Neuronal stem cell (in vitro differentiated cells): ENCODE results near the gene UBR7.
A peak's percentile ranks its signal among the peaks of the same experiment; 100 is the strongest.
"Not testable (repeated sequence)": the region's sequence is repeated elsewhere in the genome, so short reads cannot be mapped to it uniquely, and the experiment has no call there.

Experiments
- DNase-seq: peaks from one replicate; pipeline ENCODE4 v3.0.0-alpha.2; 2013; ENCODE audit warnings: low spot score
- H2AFZ ChIP-seq: one replicate; pipeline ENCODE4 v1.6.1; 2013; ENCODE audit warnings: mild to moderate bottlenecking, low read length, inconsistent platforms
- H2AK5ac ChIP-seq: 2 replicates; pipeline ENCODE4 v1.6.1; 2013; ENCODE audit warnings: low read depth, mild to moderate bottlenecking, inconsistent platforms, low read length, moderate library complexity, mixed read lengths
- H2BK120ac ChIP-seq: 2 replicates; pipeline ENCODE4 v1.6.1; 2013; ENCODE audit warnings: low read depth, mild to moderate bottlenecking, inconsistent platforms, low read length, moderate library complexity, mixed read lengths
- H2BK12ac ChIP-seq: one replicate; pipeline ENCODE4 v1.6.1; 2013; ENCODE audit warnings: low read length, inconsistent platforms
- H2BK15ac ChIP-seq: 2 replicates; pipeline ENCODE4 v1.6.1; 2013; ENCODE audit warnings: mild to moderate bottlenecking, low read length, inconsistent platforms, mixed read lengths
- H2BK5ac ChIP-seq: one replicate; pipeline ENCODE4 v1.6.1; 2013; ENCODE audit warnings: inconsistent platforms, mild to moderate bottlenecking, low read length, moderate library complexity
- H3K14ac ChIP-seq: one replicate; pipeline ENCODE4 v1.6.1; 2013; ENCODE audit warnings: low read length, inconsistent platforms
- H3K18ac ChIP-seq: 2 replicates; pipeline ENCODE4 v1.6.1; 2013; ENCODE audit warnings: low read length, inconsistent platforms
- H3K23ac ChIP-seq: 2 replicates; pipeline ENCODE4 v1.6.1; 2013; ENCODE audit warnings: low read depth, mild to moderate bottlenecking, mixed read lengths, low read length, inconsistent platforms; ENCODE audit not compliant: poor library complexity
- H3K27ac ChIP-seq: replicated peaks from 3 replicates; pipeline ENCODE4 v1.5.1; 2013; ENCODE audit warnings: low read length, inconsistent platforms
- H3K27me3 ChIP-seq, 3 experiments: 2 replicates each; pipeline ENCODE4 v1.6.1; 2013; ENCODE audit warnings: low read length in 3 of 3, mild to moderate bottlenecking in 2 of 3, inconsistent platforms in 1 of 3, low read depth in 1 of 3, mixed read lengths in 1 of 3, moderate library complexity in 1 of 3; ENCODE audit not compliant: control insufficient read depth in 3 of 3, insufficient read depth in 3 of 3
- H3K36me3 ChIP-seq, 2 donors: replicated peaks in 1 of 2; 2 replicates each; pipeline ENCODE4 v1.6.1; 2013; ENCODE audit warnings: low read length in 2 of 2; ENCODE audit not compliant: control insufficient read depth in 2 of 2, insufficient read depth in 2 of 2
- H3K4ac ChIP-seq: 2 replicates; pipeline ENCODE4 v1.6.1; 2013; ENCODE audit warnings: inconsistent platforms, mild to moderate bottlenecking, low read length, moderate library complexity
- H3K4me1 ChIP-seq, 2 donors: 1 replicate in 1 of 2; 2 replicates in 1 of 2; pipeline ENCODE4 v1.6.1; 2013; ENCODE audit warnings: low read length in 2 of 2, low read depth in 1 of 2; ENCODE audit not compliant: control insufficient read depth in 2 of 2, insufficient read depth in 1 of 2
- H3K4me2 ChIP-seq: one replicate; pipeline ENCODE4 v1.6.1; 2013; ENCODE audit warnings: mild to moderate bottlenecking, low read length, inconsistent platforms; ENCODE audit not compliant: insufficient read depth, poor library complexity, severe bottlenecking
- H3K4me3 ChIP-seq, 2 donors: 2 replicates each; pipeline ENCODE4 v1.5.1; 2013; ENCODE audit warnings: low read length in 2 of 2, mild to moderate bottlenecking in 2 of 2, inconsistent platforms in 1 of 2, moderate library complexity in 1 of 2
- H3K79me1 ChIP-seq: one replicate; pipeline ENCODE4 v1.6.1; 2013; ENCODE audit warnings: low read depth, mild to moderate bottlenecking, inconsistent platforms, low read length, moderate library complexity
- H3K9ac ChIP-seq: one replicate; pipeline ENCODE4 v1.6.1; 2013; ENCODE audit warnings: mild to moderate bottlenecking, low read depth, low read length, inconsistent platforms; ENCODE audit not compliant: poor library complexity
- H3K9me3 ChIP-seq, 2 donors: replicated peaks in 1 of 2; 2 replicates each; pipeline versions ENCODE3 to v1.6.1; 2013; ENCODE audit warnings: low read length in 2 of 2, mild to moderate bottlenecking in 2 of 2, inconsistent platforms in 1 of 2, low read depth in 1 of 2, mixed read lengths in 1 of 2, moderate library complexity in 1 of 2; ENCODE audit not compliant: control insufficient read depth in 2 of 2, insufficient read depth in 1 of 2
- H4K8ac ChIP-seq: one replicate; pipeline ENCODE4 v1.6.1; 2013; ENCODE audit warnings: low read depth, mild to moderate bottlenecking, inconsistent platforms, low read length, moderate library complexity
- H4K91ac ChIP-seq: one replicate; pipeline ENCODE4 v1.6.1; 2013; ENCODE audit warnings: low read length, low read depth, mild to moderate bottlenecking, inconsistent platforms; ENCODE audit not compliant: poor library complexity
- WGBS, 2 donors: extraction: QIAGEN DNeasy Blood & Tissue Kit; methylation state at CpG; one replicate each; pipeline ENCODE4 v1.1.7; 2013; ENCODE audit warnings: missing lambda C conversion rate in 2 of 2, mixed read lengths in 1 of 2; ENCODE audit not compliant: insufficient read length in 2 of 2, insufficient replicate concordance in 1 of 2; ENCODE audit errors: extremely low coverage in 2 of 2; 5-methylcytosine and 5-hydroxymethylcytosine counted together

The UBR7 gene

GRCh38 chr14:93174731-93175130 lies 32.3 kb upstream of the UBR7 start:
- H4K8ac ChIP-seq, H3K9me3 ChIP-seq, H3K4me2 ChIP-seq, H3K9ac ChIP-seq, H4K91ac ChIP-seq, H2BK15ac ChIP-seq, H3K79me1 ChIP-seq, H3K23ac ChIP-seq, H3K14ac ChIP-seq, H2AFZ ChIP-seq, H2BK12ac ChIP-seq, H3K18ac ChIP-seq, H3K36me3 ChIP-seq, H3K27ac ChIP-seq, H3K4ac ChIP-seq, H3K4me3 ChIP-seq, H2BK5ac ChIP-seq, H2AK5ac ChIP-seq, H2BK120ac ChIP-seq, H3K4me1 ChIP-seq, DNase-seq: not testable (repeated sequence)
- H3K27me3 ChIP-seq = peaks cover 0 to 10% (median 0%) of the 10 kb centered on the region in 3 experiments
- WGBS, 2 donors = no CpG with 5 or more reads among the region's 5 CpGs

- Histone ChIP-seq H2BK5ac (no peak overlapping the region), H3K4me2 (no peak overlapping the region), H4K91ac (no peak overlapping the region), H3K36me3 (no peaks in the 10 kb centered on the region), H3K18ac (no peak overlapping the region), H3K27ac (no peak overlapping the region), H3K4ac (no peak overlapping the region), H2BK15ac (no peak overlapping the region), H3K9ac (no peak overlapping the region), H3K9me3 (no peaks in the 10 kb centered on the region), H3K4me1 (peaks cover 0 to 5% of the 10 kb centered on the region in 2 donors), H2BK120ac (no peak overlapping the region), H4K8ac (no peak overlapping the region), H3K4me3 (no peak overlapping the region), H3K23ac (no peak overlapping the region), H3K27me3 (peaks cover 0 to 10% (median 0%) of the 10 kb centered on the region in 3 experiments), H2AK5ac (no peak overlapping the region), H3K79me1 (no peaks in the 10 kb centered on the region), H2AFZ (no peak overlapping the region), H2BK12ac (no peak overlapping the region), H3K14ac (no peak overlapping the region)
- DNase-seq = no peak
- no CpG with 5 or more reads among the region's 6 CpGs for WGBS, 2 donors
These were observed 31.6 kb upstream of the UBR7 start for GRCh38 chr14:93175492-93175891.

DNA sequence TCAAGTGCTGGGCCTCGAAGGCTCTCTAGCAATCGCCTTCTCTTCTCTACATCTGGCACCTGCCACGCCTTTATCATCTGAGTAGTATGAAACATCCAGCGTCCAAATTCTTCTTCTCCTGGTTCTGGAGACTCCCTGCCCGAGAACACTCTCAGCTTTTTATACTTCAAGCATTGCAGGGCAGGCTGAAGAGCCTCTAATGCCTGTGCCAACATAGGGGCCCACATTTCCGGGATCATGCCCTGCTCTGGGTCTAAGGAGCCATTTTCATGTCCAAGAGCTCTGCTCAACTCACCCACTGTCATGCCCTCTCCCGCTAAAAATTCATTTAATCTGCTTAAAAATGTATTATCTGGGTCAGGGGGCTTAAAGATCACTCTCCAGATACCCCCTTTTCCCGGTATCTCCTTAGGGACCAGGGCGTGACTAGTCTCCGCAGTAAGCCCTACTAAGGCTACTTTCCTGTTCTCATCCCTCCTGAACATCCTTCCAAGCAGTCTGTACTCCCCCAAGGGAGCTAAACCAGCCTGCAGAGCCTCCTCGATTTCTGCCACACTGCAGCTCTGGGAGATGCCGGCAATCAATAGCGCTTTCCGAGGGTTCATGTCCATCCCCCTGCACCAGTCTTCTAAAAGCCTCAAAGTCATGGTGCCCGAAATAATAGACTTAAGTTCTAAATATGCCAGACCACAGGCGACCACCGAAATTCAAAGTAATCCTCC lies 23.3 kb upstream of the UBR7 start:
- Histone ChIP-seq H3K18ac (no peak overlapping the region), H2BK120ac (no peak overlapping the region), H3K9me3 (no peaks in the 10 kb centered on the region), H3K14ac (no peak overlapping the region), H3K4me1 (peaks cover 3 to 5% of the 10 kb centered on the region in 2 donors), H2BK12ac (no peak overlapping the region), H4K91ac (no peak overlapping the region), H3K79me1 (peaks cover 3% of the 10 kb centered on the region), H3K23ac (no peak overlapping the region), H3K4ac (no peak overlapping the region), H3K27me3 (no peaks in the 10 kb centered on the region), H2AFZ (peak overlapping the region; percentile 100), H2BK5ac (no peak overlapping the region), H3K9ac (peak overlapping the region; percentile 99), H4K8ac (no peak overlapping the region), H2BK15ac (no peak overlapping the region), H3K27ac (no peak overlapping the region), H2AK5ac (no peak overlapping the region), H3K36me3 (peaks cover 6 to 52% of the 10 kb centered on the region in 2 donors), H3K4me2 (peak overlapping the region; percentile 61), H3K4me3 (peak overlapping the region; percentile 97 to 100)
- WGBS, 2 donors = no CpG with 5 or more reads among the region's 17 CpGs
- no peak for DNase-seq

GRCh38 chr14:93184391-93185348 lies 22.4 kb upstream of the UBR7 start, which contains the start of the genes LYSET and MOAP1:
TSS of gene LYSET (plus strand) at chr14:93185317. CDS start at chr14:93185406, 89 bp downstream.
TSS of gene MOAP1 (minus strand) at chr14:93184897. CDS start at chr14:93184242, 655 bp downstream.
- Histone ChIP-seq H2BK12ac (no peak within 1 kb of the TSS), H2AFZ (peak within 1 kb of the TSS; percentile 100), H2BK120ac (no peak within 1 kb of the TSS), H2AK5ac (no peak within 1 kb of the TSS), H3K23ac (peak within 1 kb of the TSS; percentile 95), H4K8ac (no peak within 1 kb of the TSS), H3K27ac (peak within 1 kb of the TSS; percentile 98), H4K91ac (peak within 1 kb of the TSS; percentile 70), H3K4ac (peak within 1 kb of the TSS; percentile 23), H2BK5ac (no peak within 1 kb of the TSS), H3K14ac (no peak within 1 kb of the TSS), H3K18ac (peak within 1 kb of the TSS; percentile 95), H2BK15ac (peak within 1 kb of the TSS; percentile 81), H3K4me1 (peaks cover 3 to 5% of the 10 kb centered on the region in 2 donors), H3K4me2 (peak within 1 kb of the TSS; percentile 75), H3K9ac (peak within 1 kb of the TSS; percentile 99), H3K4me3 (peak within 1 kb of the TSS; percentile 97 to 100), H3K36me3 (peaks cover 6 to 61% of the 10 kb centered on the region in 2 donors), H3K9me3 (no peaks in the 10 kb centered on the region), H3K79me1 (peaks cover 3% of the 10 kb centered on the region), H3K27me3 (no peaks in the 10 kb centered on the region)
- peak; percentile 87 for DNase-seq
- WGBS, 2 donors = no CpG with 5 or more reads among the region's 124 CpGs
